Muscle of back (tissue), 11 donors: ENCODE measurements around the gene VPS26A. TPM values are rescaled to one million over a fixed set of nuclear protein-coding genes. Genes with fewer than 3 reads are reported as not detected.
A peak's percentile ranks its signal among the peaks of the same experiment; 100 is the strongest.
"Not testable (repeated sequence)": the region's sequence is repeated elsewhere in the genome, so short reads cannot be mapped to it uniquely, and the experiment has no call there.

Experiments used
- DNase-seq, 3 donors: peaks; one replicate each; pipeline versions ENCODE4 v3.0.0 to v3.0.0-alpha.2; 2013
- polyA plus RNA-seq, 10 donors: library from polyadenylated mRNA; unstranded; fragments of 120-200 nt; gene quantifications; one replicate each; pipeline ENCODE4 v1.2.1, GENCODE V29; 2013; ENCODE audit not compliant: insufficient read length in 10 of 10

Gene VPS26A
- polyA plus RNA-seq, 10 donors: 35.0 to 54.7 (median 44.0) TPM

DNA sequence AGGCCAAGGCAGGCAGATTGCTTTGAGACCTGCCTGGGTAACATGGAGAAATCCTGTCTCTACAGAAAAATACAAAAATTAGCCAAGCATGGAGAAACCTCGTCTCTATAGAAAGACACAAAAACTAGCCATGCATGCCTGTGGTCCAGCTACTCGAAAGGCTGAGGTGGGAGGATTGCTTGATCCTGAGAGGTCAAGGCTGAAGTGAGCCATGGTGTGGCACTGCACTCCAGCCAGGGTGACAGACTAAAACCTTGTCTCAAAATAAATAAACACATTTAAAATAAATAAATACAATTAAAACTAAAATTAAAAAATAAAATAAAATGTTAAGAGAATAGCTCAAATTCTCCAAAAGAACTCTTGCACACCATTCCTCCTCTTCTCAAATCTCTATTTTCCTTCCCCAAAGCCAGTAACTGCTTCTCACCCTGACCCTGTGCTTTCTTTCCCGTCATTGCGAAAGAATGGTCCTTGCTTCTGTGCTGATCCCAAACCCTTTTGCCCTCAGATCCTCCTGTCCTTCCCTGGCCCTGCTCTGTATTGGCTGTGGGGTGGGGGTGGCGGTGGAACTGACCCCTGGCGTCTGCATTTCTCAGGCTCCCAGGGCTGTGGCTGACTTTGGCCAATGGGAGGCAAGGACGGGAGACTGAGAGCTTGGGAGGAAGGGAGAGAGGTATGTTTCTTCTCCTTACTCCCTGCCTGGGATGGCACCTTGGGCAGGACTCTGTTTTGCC is 23.7 kb upstream of the VPS26A start:
- no peak for DNase-seq

DNA sequence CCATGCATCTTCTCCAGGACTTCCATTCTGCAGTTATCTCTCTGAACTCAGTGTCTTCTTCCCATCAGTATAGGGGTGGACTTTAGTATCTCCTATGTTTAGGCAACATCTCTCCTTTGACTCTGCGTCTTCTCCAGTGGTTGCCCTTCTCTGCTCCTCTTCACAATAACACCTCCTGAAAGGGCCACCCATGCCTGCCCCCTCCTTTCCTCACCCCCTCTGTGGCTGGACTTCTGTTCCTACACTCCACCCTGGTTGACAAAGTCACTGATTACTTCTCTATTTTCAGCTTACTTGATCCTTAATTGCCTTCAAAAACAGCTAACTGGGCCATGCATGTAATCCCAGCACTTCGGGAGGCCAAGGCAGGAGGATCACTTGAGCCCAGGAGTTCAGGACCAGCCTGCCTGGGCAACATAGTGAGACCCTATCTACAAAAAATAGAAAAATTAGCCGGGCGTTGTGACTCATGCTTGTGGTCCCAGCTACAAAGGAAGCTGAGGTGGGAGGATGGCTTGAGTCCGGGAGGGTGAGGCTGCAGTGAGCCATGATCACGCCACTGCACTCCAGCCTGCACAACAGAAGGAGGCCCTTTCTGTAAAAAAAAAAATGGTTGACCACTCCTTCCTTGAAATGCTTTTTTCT is 22.4 kb upstream of the VPS26A start:
- no peak for DNase-seq

DNA sequence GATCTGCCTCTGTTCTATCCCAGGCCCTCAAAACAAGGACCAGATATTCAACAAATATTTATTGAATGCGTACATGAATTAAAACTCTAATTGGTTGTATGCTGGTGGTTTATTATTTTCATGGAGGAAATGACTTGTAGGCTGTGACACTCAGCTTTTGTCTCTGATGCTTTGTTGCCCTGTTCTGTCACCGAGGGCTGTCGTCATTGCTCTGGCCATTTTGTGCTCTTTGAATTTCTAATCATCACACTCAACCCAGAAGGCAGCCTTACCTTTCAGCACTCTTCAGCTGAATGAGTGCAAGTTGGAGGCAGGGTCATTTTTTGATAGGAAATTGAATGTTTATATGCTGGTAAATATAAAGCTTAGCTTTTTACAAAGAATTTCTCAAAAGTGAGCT is 21.5 kb upstream of the VPS26A start:
- no peak for DNase-seq

DNA sequence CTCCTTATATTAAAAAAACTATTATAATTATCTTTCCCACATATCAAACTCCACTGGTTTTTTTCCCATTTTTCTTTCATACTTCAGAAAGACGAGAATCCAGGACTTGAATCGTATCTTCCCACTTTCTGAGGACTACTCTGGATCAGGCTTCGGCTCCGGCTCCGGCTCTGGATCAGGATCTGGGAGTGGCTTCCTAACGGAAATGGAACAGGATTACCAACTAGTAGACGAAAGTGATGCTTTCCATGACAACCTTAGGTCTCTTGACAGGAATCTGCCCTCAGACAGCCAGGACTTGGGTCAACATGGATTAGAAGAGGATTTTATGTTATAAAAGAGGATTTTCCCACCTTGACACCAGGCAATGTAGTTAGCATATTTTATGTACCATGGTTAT is 20.2 kb upstream of the VPS26A start:
- DNase-seq: no peak

DNA sequence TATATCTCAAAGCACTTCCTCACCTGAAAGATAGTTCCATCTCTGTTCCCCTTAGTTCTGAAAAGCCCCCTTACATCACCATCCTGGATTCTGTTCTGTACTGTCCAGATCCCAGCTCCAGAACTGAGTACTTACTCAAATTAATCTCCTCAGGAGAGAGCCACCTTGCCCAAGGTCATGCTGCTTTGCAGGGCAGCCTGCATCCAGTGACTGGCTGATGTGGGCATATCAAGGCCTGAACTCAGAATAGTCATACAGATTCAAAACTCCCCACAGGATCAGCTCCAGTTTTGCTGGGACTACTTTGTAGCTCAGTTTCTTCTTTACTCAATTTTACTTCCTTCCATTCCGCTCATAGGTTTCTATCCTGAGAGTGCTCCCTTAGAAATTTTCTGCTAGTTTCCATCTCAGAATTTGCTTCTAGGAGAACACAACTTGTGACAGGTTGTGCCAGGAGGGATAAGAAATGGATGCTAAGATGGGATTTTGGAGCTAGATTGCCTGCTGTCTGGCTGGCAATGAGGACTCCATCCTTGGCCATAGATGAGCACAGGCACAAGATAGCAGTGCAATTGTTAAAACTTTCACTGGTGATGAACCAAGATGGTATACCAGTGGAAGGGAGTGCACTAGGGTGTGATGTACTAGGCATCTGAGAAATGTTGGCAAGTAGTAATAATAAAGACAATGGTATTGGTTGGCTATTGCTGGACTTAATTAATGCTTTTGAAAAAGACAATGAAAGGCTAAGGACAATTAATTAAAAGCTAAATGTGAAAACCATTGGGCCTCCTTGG is 18.8 kb upstream of the VPS26A start:
- DNase-seq: no peak

DNA sequence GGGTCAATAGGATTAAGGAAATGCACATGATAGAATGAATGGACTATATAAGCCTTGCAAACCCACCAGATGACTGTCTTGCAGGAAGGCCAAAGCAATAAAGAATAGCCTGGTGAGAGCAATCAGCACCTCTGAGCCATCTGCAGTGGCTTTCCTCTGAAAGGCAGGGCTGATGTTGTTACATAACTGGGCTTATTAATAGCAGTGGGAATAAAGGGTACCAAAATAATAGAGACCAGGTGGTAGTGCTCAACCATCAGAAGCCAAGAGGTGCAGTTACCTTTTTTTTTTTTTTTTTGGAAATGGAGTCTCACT is 16.8 kb upstream of the VPS26A start:
- no peak for DNase-seq

DNA sequence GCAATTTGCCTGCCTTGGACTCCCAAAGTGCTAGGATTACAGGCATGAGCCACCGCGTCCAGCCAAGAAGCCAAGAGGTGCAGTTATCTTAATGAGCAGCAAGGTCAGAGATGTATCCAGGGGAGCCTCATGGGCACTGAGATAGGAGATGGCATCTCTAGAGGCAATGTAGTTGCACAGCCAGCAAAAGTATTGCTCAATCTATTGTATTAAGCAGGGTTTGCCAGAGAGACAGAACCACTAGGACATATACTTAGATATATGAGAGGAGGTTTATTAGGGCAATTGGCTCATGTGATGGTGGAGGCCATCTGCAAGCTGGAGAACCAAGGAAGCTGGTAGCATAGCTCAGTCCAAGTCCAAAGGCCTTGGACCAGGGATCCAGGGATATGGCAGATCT is 16.3 kb upstream of the VPS26A start:
- DNase-seq: no peak

DNA sequence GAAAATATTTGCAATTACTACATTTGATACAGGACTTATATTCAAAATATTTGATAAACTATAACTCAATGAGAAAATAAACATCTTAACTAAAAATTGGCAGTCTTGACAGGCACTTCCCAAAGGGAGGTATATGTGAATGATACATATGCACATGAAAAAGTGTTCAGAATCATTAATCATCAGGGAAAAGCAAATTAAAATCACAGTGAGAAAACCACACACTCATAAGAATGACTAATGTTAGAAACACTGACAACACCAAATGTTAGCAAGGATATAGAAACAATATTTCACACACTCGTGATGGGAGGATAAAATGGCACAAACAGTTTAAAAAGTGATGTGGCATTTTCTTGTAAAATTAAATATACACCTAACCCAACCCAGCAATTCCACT is 4.1 kb upstream of the VPS26A start:
- no peak for DNase-seq

DNA sequence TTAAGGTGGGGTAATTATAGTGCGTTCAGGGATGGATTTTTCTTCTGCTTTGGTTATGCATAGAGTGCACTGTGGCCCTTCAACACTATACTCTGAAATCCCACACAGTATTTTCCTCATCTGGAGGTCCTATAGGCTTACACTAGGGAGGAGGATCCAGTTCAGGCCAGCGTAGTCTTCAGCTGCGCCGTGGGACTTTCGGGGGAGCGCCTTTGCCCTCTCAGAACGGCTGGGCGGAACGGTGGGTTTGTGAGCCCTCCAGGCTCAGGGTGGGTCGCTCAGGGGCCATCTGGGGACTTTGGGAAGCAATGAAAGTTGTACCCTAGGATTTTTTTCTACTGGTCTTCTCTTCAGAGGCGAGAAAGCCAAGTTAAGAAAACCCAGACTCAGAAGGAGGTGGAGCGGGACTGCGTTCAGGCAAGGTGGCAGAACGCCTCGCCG is 652 bp upstream of the VPS26A start:
- DNase-seq: peak in 1 of 3 donors; percentile 64

DNA sequence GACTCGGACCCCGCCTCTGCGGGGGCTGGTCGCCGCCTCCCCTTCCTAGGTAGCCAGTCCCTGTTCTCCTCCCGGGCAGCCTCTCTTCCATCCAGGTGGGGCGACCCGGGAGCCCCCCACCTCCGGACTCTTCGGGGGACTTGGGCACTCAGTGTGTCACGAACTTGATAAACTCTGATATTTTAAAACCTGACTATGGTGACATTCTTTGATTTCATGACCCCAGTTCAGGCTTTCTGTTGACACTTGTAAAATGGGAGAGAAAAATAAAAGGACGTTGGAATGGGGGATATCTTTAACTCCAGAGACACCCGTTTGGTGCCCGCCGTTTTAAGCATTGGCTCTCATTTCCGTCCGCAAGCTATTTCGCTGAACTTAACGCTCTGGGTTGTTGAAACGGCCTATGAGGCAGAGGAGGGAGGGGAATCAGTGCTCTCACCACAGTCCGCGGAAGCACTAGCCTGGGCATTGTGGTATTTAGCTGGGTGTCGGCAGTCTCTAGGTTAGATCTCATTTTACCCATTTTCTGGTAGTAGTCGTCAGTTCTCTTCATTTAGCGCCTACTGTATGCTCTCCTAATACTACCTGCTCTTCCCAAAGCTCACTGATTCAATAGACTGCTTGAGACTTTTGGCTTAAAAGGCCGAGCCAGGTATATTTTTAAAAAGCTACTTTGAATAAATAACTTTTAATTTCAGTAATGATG is 738 bp downstream of the VPS26A start:
- peak; percentile 24 to 67 (median 42) for DNase-seq

DNA sequence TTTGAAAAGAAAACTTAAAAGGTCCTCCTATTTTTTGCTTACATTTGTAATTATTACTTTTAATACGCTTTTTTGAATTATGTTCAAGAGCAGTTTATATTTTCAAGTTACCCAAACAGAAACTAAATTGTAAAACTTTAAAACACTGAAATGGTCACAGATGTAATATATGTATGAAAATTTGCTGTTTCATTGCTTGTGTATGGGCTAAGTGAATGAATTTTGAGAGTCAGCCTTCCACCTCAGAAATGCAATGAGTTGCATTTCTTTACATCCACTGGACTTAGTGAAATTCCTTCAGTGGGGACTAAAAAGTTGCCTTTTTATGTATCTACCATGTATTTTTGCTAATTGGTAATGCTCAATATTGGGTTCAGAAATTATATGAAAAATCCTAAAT is 1.6 kb downstream of the VPS26A start:
- no peak for DNase-seq

DNA sequence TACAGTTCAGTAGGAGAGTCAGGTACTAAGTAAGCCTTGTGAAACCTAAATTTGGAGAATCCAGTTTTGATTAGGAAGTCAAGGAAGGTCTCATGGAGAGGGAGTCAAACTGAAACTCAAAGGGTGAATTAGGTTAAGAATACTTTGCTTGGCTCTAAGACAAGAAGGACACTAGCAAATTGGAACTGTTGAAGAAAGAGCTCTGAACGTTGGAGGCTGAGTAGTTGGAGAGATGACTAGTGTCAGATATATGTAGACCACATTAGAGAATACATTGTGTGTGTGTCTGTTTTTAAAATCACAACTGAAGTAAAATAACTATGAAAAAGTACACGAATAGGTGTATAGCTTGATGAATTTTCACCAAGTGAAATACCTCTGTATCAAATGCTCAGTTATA is 6.3 kb downstream of the VPS26A start:
- no peak for DNase-seq

DNA sequence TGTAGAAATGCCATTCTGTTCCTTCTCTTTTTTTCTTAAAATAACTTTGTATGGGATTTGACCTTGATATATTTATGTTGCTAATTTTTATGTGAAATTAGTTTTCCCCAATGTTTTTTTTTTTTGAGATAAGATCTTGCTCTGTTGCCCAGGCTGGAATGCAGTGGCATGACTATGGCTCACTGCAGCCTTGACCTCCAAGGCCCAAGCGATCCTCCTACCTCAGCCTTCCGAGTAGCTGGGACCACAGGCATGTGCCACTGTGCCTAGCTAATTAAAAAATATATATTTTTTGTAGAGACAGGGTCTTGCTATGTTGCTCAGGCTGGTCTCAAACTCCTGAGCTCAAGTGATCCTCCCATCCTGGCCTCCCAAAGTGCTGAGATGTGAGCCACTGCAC is 16.0 kb downstream of the VPS26A start:
- DNase-seq: no peak

DNA sequence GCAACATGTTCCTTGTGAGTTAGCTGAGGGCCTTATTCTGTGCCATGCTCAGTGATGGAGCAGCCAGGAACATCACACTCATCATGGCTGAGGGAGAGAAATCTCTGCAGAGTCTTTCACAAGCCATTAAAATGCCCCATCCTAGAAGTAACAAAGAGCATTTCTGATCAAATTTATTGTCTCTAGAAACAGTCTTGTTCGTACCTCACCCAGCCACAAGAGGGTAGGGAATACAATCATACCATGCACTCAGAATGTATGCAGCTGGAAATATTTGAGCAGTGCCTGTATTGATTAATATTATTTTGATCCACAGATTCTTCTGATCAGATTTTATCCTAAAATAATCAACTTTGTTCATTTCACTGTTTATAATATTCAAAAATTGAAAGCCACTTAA is 17.3 kb downstream of the VPS26A start:
- DNase-seq: no peak

DNA sequence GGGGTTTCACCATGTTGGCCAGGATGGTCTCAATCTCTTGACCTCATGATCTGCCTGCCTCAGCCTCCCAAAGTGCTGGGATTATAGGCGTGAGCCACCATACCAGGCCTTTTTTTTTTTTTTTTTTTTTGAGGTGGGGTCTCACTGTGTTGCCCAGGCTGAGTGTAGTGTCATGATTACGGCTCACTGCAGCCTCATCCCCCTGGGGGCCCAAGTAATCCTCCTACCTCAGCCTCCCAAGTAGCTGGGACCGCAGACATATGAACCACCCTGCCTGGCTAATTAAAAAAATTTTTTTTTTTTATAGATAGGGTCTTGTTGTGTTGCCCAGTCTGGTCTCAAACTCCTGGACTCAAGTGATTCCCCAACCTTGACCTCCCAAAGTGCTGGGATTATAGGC is 18.1 kb downstream of the VPS26A start:
- not testable (repeated sequence) for DNase-seq

DNA sequence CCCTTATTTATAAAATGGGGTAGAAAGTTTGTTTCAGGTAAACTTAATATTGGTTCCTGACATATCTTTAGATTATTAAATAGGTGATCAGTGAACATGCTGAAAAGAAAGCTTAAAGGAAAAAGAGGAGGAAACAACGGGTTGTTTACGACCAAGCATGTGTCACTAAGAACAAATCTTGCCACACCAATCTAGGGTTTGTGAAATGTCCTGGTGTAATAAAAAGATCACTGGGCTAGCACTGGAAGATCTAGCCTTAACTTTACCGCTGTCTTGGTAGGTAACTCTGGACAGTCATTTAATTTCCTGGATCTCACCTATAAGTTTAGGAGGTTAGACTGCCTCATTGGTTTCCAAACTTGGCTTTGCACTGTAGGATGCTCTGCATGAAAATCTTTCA is 19.0 kb downstream of the VPS26A start:
- DNase-seq: no peak

DNA sequence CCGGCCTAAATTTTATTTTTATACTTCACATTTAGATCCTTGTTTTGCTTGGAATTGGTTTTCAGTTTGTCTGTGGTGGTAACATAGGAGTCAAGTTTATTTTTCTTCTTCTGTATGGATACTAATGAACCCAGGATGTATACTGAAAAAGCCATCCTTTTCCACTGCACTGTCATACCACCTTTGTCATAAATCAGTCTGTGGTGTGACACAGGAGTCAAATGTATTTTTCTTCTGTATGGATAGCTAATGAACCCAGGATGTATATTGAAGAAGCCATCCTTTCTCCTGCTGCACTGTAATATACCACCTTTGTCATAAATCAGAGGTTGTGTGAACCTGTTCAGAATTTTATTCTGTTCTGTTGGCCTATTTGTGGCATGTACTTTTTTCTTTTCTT is 21.4 kb downstream of the VPS26A start:
- no peak for DNase-seq

DNA sequence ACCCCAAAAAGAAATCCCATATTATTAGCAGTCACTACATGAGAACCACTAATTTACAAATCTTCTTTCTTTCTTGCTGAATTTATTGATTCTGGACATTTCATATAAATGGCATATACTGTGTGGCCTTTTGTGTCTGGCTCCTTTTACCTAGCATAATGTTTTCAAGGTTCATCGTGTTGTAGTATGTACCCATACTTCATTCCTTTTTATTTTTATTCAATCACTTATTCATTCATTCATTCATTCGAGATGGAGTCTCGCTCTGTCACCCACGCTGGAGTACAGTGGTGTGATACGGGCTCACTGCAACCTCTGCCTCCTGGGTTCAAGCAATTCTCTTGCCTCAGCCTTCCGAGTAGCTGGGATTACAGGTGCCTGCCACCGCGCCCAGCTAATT is 21.9 kb downstream of the VPS26A start:
- DNase-seq: no peak

DNA sequence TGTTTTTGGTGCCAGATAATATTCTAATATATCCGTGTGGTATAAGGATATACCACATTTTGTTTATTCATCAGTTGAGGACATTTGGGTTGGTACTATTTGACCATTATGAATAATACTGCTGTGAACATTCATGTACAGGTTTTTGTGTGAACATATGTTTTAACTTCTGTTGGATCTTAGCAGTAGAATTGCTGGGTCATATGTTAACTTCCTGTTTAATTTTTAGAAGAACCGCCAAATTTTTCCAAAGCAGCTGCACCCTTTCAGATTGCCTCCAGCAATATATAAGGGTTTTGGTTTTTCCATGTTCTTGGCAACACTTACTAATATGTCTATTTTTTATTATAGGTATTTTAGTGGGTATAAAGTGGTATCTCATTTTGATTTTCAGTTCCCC is 22.8 kb downstream of the VPS26A start:
- no peak for DNase-seq

DNA sequence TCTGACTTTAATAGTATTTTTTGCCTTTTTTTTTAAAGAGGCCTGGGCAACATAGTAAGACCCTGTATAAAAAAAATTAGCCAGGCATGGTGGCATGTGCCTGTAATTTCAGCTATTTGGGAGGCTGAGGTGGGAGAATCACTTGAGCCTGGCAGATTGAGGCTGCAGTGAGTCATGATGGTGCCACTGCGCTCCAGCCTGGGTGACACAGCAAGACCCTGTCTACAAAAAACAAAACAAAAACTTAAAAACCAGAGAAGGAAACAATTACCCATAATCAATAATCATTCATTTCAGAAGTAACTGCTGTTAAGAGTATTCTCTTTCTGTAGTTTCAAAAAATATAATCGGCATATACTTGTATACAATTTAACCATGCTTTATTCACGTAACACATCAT is 28.0 kb downstream of the VPS26A start:
- no peak for DNase-seq

DNA sequence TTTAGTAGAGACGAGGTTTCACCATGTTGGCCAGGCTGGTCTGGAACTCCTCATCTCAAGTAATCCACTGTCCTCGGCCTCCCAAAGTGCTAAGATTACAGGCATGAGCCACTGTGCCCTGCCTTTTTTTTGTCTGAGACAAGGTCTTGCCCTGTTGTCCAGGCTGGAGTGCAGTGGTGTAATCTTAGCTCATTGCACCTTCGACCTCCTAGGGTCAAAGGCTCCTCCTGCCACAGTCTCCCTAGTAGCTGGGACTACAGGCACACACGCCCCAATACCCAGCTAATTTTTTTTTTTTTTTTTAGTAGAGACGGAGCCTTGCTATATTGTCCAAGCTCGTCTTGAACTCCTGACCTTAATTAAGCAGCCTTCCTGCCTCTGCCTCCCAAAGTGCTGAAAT is 29.2 kb downstream of the VPS26A start:
- DNase-seq: no peak

DNA sequence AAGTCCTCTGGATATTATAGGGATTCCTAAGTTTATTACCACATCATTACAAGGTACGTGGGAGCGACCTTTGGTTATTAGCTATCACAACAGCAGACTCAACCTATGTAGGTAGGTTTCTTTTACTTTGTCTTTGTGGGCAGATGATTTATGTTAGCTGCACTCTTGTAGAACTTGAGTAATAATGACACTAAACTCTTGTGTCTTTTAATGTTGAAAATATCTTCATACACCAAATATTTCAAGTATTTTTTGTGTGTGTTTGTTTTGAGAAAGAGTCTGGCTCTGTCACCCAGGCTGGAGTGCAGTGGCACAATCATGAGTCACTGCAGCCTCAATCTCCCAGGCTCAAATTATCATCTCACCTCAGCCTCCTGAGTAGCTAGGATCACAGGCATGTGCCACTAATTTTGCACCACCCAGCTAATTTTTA is 36.8 kb downstream of the VPS26A start:
- no peak for DNase-seq

DNA sequence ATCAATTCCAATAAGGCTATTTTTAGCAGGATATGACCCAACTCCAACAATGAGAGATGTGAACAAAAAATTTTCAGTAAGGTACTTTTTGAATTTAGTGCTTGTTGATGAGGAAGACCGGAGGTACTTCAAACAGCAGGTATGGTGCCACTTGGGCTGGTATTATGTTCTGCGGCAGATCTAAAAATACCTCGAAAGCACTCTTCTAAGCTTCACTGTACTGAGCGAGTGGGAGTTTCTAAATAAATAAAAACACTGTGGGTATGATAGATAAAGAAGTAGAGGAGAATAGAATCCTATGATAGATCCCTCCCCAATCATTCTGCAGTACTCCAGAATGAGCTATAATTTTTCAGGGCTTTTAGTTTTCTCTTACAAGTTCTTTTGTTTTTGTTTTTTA is 44.5 kb downstream of the VPS26A start:
- no peak for DNase-seq
